Mesodermal cell (in vitro differentiated cells): ENCODE data around the gene PRH2.

Experiments used
- H3K27ac ChIP-seq: 2 replicates; pipeline ENCODE4 v1.7.0; 2013; ENCODE audit warnings: mild to moderate bottlenecking, low read depth, low read length, moderate library complexity; ENCODE audit not compliant: severe bottlenecking
- H3K36me3 ChIP-seq: 2 replicates; pipeline ENCODE4 v1.7.1; 2013; ENCODE audit warnings: mild to moderate bottlenecking, low read length, moderate library complexity; ENCODE audit not compliant: control insufficient read depth, insufficient read depth
- H3K4me1 ChIP-seq: one replicate; pipeline ENCODE4 v1.7.1; 2013; ENCODE audit warnings: mild to moderate bottlenecking, low read length; ENCODE audit not compliant: insufficient read depth, control insufficient read depth, poor library complexity, severe bottlenecking
- H3K4me3 ChIP-seq: 2 replicates; pipeline ENCODE4 v1.7.0; 2013; ENCODE audit warnings: low read length, control low read depth, mild to moderate bottlenecking; ENCODE audit not compliant: insufficient read depth, poor library complexity, severe bottlenecking; ENCODE audit errors: extremely low read depth
- H3K9me3 ChIP-seq: 2 replicates; pipeline ENCODE4 v1.7.1; 2013; ENCODE audit warnings: mild to moderate bottlenecking, low read length, moderate library complexity; ENCODE audit not compliant: control insufficient read depth
- WGBS, 2 experiments: methylation state at CpG; one replicate each; pipeline ENCODE4 v1.1.5; 2013; ENCODE audit warnings: missing lambda C conversion rate in 2 of 2; ENCODE audit not compliant: insufficient coverage in 2 of 2; 5-methylcytosine and 5-hydroxymethylcytosine counted together

Gene PRH2

DNA sequence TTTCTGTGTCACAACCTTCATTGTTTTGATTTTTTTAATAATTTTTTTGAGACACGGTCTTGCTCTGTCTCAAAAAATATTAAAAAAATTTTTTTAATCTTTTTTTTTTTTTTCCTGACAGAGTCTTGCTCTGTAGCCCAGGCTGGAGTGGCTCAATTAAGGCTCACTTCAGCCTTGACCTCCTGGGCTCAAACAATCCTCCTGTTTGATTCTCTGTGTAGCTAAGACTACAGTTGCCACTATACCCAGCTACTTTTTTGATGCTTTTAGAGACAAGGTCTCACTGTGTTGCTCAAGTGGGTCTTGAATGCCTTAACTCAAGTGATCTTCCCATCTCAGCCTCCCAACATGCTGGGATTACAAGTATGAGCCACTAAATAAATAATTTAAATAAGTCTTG, 9.2 kb upstream of the PRH2 start:
- WGBS, 2 experiments: no CpG with 5 or more reads among the region's 1 CpG
- no peak overlapping the region for H3K27ac ChIP-seq

GRCh38 chr12:10926269-10926668, 2.8 kb upstream of the PRH2 start:
- WGBS, 2 experiments: 89 to 100% methylated on average over 4 to 5 of the region's 5 CpGs
- Histone ChIP-seq H3K9me3 (no peaks in the 10 kb centered on the region), H3K27ac (no peak overlapping the region), H3K4me3 (no peak overlapping the region), H3K36me3 (peaks cover 3% of the 10 kb centered on the region), H3K4me1 (no peaks in the 10 kb centered on the region)

More for the DNA sequence above, 9.2 kb upstream of the PRH2 start:
- H3K4me1 ChIP-seq: no peaks in the 10 kb centered on the region
- no peaks in the 10 kb centered on the region for H3K9me3 ChIP-seq
- H3K36me3 ChIP-seq: no peaks in the 10 kb centered on the region
- no peak overlapping the region for H3K4me3 ChIP-seq

DNA sequence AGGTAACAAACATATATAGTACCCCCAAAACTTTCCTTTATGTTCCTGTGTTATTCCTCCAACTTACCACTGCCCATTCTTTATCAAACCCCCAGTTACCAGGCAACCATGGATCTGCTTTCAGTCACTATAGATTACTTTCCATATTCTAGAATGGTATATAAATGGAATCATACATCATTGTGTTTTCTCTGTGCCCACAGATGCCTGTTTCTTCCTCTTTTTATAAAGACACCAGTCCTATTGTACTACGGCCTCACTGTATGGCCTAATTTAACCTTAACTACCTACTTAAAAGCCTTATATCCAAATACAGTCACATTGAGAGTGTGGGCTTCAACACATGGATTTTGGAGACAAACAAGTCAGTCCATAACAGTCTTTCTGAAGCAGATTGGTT, 7.5 kb downstream of the PRH2 start:
- WGBS, 2 experiments: 89% methylated on average over 1 of the region's 1 CpG; no CpG with 5 or more reads in 1 of the 2 experiments
- H3K4me1 ChIP-seq: peaks cover 7% of the 10 kb centered on the region
- no peaks in the 10 kb centered on the region for H3K9me3 ChIP-seq
- H3K27ac ChIP-seq: no peak overlapping the region
- no peak overlapping the region for H3K4me3 ChIP-seq
- no peaks in the 10 kb centered on the region for H3K36me3 ChIP-seq

DNA sequence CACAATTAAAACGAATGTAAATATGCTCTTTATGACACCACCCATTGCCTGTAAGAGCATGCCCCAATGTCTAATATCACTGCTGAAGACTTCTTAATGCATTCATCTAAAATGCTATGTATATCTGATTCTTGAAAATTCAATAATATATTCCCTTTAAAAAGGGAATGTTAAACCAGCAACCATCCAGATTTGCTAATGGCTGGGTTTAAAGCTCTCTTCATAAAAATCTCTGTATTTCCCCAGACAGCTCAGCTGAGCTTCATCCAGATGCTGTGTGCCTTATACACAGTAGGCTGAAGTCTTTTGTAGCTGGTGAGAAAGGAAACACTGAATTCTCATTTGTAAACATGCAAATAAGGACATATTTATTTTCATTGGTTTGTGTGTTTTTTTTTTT, 10.1 kb downstream of the PRH2 start, which contains the start of gene TAS2R14:
TAS2R14 (minus strand) TSS at position 101 of the 400 bp plus-strand sequence; CDS start at position 45, 56 bp downstream.
- H3K36me3 ChIP-seq: no peaks in the 10 kb centered on the region
- 83% methylated on average over 1 of the region's 1 CpG; no CpG with 5 or more reads in 1 of the 2 experiments for WGBS, 2 experiments
- H3K4me3 ChIP-seq: no peak within 1 kb of the TSS
- no peaks in the 10 kb centered on the region for H3K9me3 ChIP-seq
- H3K27ac ChIP-seq: no peak within 1 kb of the TSS
- H3K4me1 ChIP-seq: peaks cover 7% of the 10 kb centered on the region

DNA sequence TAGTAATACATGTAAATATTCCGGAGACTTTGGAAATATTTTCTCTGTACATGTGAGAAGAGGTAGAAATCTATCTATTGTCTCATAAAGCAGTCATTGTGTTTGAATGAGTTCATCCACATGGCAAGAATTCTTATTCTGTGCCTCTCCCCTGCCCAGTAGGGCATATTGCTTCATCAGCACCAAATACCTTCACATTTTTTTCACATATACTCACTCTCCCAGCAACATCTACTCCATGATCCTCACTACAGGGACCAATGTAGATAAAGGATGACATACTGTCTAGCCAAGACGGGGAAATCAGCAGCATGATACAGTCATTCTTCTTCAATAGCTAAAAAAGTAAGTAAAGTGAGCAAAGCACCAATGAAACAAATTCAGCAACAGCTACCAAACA, 11.4 kb downstream of the PRH2 start:
- Histone ChIP-seq H3K36me3 (no peaks in the 10 kb centered on the region), H3K9me3 (peaks cover 3% of the 10 kb centered on the region), H3K4me1 (peaks cover 7% of the 10 kb centered on the region), H3K4me3 (no peak overlapping the region), H3K27ac (no peak overlapping the region)
- no CpG with 5 or more reads among the region's 2 CpGs for WGBS, 2 experiments

DNA sequence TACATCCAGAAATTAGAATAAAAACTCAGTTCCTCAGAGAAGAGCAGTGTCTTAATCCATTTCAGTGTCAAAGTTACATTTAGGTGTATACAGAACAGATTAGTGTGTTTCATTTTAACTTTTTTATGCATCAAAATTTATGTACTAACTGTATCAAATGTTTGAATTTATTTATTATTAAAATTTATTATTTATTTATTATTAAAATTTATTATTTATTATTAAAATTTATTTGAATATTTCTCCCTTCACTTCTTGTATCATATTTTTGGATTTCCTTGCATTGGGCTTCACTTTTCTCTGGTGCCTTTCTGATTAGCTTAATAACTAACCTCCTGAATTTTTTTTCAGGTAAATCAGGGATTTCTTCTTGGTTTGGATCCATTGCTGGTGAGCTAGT, 12.3 kb downstream of the PRH2 start:
- Histone ChIP-seq H3K36me3 (no peaks in the 10 kb centered on the region), H3K9me3 (peaks cover 3% of the 10 kb centered on the region), H3K4me3 (no peak overlapping the region), H3K27ac (no peak overlapping the region), H3K4me1 (peaks cover 7% of the 10 kb centered on the region)

GRCh38 chr12:10941916-10942607, 13.0 kb downstream of the PRH2 start:
- no peak overlapping the region for H3K4me3 ChIP-seq
- 60 to 77% methylated on average over 2 to 3 of the region's 4 CpGs for WGBS, 2 experiments
- H3K36me3 ChIP-seq: no peaks in the 10 kb centered on the region
- no peak overlapping the region for H3K27ac ChIP-seq
- peaks cover 7% of the 10 kb centered on the region for H3K4me1 ChIP-seq
- H3K9me3 ChIP-seq: peaks cover 3% of the 10 kb centered on the region

DNA sequence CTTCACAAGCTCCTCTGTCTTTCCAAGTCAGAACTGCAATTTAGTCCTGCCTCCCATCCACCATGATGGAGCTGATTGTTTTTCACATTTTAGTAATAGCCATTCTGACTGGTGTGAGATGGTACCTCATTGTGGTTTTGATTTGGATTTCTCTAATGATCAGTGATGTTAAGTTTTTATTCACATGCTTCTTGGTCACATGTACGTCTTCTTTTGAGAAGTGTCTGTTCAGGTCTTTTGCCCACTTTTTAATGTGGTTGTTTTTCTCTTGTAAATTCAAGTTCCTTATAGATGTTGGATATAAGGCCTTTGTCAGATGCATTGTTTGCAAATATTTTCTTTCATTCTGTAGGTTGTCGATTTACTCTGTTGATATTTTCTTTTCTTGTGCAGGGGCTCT, 14.1 kb downstream of the PRH2 start:
- WGBS, 2 experiments: 90% methylated on average over 2 of the region's 2 CpGs; no CpG with 5 or more reads in 1 of the 2 experiments
- Histone ChIP-seq H3K27ac (no peak overlapping the region), H3K4me3 (no peak overlapping the region), H3K4me1 (peaks cover 7% of the 10 kb centered on the region), H3K9me3 (peaks cover 3% of the 10 kb centered on the region), H3K36me3 (no peaks in the 10 kb centered on the region)

- 92 to 95% methylated on average over 3 of the region's 4 CpGs for WGBS, 2 experiments
- Histone ChIP-seq H3K36me3 (no peaks in the 10 kb centered on the region), H3K9me3 (no peaks in the 10 kb centered on the region), H3K27ac (no peak overlapping the region), H3K4me3 (no peak overlapping the region), H3K4me1 (no peaks in the 10 kb centered on the region)
These were observed 23.6 kb downstream of the PRH2 start for GRCh38 chr12:10952645-10953044.

- Histone ChIP-seq H3K4me1 (no peaks in the 10 kb centered on the region), H3K27ac (no peak overlapping the region), H3K4me3 (no peak overlapping the region), H3K36me3 (no peaks in the 10 kb centered on the region), H3K9me3 (no peaks in the 10 kb centered on the region)
These were observed 27.0 kb downstream of the PRH2 start for GRCh38 chr12:10956085-10956484.

DNA sequence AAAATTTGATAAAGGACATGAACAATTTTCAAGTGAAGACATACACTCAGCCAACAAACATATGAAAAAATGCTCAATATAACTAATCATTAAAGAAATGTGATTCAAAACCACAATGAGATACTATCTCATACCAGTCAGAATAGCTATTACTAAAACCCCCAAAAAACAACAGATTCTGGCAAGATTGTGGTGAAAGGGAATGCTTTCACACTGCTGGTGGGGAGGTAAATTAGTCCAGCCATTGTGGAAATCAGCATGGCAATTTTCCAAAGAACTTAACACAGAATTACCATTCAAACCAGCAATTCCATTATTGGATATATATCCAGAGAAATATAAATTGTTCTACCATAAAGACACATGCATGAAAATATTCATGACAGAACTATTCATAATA, 28.7 kb downstream of the PRH2 start:
- Histone ChIP-seq H3K4me3 (no peak overlapping the region), H3K36me3 (no peaks in the 10 kb centered on the region), H3K9me3 (no peaks in the 10 kb centered on the region), H3K4me1 (no peaks in the 10 kb centered on the region), H3K27ac (no peak overlapping the region)
